GM15510 (cell line): ENCODE results near the gene SPPL2A.

Experiments
- POLR2A ChIP-seq: IDR thresholded peaks from 3 replicates; pipeline ENCODE4 v1.6.1; 2011; ENCODE audit warnings: borderline replicate concordance; ENCODE audit not compliant: insufficient read length; ENCODE audit errors: extremely low read depth

Gene SPPL2A

DNA sequence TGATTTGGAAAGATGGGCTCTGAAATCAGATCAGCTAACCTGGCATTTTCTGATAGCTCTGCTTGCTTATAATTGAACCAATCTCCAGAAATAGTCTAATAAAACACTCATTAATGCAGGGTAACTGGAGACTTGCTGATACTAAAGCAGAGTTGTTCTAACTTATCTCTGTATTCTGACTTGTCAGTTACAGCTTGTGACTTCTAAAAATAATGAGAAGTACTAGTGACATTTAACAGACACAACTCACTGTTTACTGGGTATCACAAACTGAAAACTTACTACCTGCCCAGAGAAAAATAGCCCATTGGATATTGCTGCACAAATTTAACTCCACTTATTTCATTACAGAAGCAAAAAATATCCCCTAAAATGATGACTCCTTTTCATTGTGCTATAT is 54.9 kb downstream of the SPPL2A start:
- TF ChIP-seq POLR2A = no peak

DNA sequence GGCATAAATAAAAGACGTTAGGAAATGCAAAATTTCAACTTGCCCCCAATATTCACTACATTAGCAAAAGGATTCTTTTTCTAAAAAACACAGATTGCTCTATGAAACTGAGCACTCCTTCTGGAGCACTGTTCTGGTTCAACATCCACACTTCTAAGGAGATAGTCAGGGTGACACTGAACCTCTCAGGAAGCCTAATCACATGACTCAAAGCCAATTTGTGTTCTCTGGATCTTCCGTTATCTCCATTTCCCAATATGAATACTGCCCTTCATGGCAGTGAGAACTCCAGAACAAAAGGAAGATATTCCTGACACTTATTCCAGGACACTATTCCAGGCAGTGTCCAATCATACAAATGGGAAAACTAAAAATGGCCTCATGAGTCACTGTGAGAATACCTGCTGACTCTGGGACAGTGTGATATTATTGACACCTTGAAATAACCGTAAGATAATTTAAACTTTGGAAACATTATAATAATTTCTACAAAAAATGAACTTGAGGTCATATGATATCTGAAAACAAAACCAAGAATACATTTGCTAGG is 57.6 kb downstream of the SPPL2A start:
- TF ChIP-seq POLR2A = no peak

DNA sequence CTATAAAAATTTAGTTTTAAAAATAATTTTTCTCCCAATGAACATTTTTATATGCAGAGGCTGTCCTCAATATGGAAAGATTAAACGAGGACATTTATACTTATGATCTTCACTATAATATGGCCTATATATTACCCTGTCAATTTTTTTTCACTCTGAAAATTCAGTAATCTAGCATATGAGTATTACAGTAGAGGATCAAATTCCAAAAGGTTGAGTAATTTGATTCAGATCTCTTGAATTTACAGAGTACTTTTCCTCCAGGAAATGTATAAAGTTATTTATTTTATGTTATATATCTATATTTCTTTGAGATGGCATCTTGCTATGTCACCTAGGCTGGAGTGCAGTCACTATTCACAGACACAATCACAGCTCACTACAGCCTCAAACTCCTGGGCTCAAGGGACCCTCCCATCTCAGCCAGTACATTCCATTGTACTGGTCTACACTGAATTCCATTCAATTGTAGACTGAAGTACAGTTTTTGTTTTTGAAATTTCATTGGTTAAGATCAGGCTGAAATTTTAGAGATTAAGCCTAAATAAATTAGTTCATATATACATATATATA is 62.7 kb downstream of the SPPL2A start:
- no peak for TF ChIP-seq POLR2A

DNA sequence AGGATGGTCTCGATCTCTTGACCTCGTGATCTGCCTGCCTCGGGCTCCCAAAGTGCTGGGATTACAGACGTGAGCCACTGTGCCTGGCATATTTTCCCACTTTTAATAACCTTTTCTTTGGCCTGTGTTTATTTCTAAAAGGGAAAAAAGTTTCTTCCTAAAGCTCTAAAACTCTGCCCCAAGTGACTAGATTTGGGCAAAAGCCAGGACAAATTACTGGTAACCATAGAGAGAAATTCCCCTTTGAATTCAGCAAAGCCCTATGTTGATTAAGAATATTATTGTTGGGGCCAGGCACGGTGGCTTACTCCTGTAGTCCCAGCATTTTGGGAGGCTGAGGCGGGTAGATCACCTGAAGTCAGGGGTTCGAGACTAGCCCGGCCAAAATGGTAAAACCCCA is 67.4 kb downstream of the SPPL2A start:
- no peak for TF ChIP-seq POLR2A

DNA sequence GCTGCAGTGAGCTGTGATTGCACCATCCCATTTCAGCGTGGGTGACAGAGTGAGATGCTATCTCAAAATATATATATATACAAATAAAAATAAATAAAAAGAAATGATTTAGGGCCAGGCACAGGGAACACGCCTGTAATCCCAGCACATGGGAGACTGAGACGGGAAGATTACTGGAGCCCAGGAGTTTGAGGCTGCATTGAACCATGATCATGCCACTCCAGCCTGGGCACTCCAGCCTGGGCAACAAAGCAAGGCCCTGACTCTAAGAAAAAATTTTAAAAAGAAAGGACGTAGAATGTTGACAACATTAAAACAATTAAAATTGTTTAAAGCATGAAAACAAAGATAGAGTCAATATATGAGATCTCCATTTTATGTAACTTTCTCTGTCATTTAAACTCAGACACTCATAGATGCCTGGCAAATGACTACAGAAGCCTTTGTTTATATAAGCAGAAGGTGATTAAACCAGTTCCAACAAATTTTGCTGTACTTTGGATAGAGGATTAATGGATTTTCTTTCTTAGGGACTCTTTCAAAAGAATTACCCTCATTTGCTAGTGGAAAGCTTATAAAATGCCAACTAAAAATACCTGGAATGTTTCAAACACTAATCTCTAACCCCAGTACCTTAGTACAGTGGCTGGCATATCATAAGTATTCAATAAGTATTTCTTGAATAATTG is 68.3 kb downstream of the SPPL2A start:
- no peak for TF ChIP-seq POLR2A

DNA sequence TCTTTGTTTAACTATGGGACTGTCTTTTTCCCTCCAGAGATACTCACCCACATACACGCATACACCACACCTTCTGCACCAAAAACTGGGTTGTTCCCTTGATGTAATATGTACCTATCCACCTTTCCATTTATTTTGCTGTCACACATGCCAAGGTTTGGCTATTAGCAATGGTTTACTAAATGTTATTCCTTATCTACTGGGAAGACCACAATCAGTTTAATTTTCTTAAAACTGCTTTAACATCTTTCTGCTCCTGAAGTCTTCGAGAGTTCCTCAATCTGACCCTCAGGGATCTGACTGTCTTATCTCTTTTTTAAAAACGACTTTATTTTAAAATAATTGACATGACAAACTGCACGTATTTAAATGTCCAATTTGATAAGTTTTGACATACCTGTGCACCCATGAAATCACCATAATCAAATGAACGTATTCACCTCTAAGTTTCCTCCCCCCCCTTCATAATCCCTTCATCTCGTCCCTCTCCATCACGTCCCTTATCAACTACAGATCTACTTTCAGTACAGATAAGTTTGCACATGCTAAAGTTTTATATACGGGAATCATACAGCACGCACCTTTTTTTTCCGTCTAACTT is 78.1 kb downstream of the SPPL2A start:
- TF ChIP-seq POLR2A = no peak

DNA sequence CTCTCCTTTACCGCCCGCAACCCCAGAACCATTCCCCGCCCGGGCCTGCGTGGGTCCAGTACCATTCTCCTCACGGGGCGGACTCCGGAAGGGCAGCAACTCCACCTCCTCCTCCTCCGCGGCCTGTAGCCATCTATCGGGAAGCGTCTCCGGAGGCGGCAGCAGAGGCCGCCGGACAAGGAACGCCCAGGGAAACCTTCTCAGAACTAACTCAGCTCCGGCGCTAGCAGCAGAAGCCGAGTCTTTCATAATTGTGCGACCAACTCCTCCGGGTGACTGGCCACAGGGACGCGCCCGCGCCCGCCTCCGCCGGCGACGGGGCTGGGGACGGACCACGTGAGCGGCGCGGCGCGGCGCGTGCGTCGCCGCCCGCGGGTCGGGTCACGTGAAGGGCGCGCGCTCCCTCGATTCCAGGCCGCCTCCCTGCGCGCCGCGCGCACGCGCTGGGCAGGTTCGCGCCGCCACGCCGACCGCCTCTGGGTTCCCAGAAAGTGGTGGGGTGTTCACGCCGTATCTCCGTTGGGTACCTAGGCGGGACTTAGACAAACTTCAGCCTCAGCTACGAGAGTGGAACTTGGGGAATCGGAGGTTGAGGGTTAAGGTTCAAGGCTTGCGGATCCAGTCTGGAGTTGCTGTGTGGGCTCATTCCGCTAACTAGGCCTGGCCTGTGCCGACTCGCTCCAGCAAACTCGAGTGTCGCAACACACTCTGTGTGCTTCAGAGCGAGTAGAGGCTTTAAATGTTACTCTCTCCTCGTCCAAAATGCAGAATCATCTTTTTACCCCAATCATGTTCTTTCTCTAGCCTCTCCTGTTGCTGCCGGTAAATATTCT is 78.8 kb downstream of the SPPL2A start, which contains the start of gene TRPM7:
Gene TRPM7, minus strand, starts transcription at position 329 of the 833 bp plus-strand sequence. Its CDS starts 264 bp downstream, at position 65.
- TF ChIP-seq POLR2A = peak; percentile 92

DNA sequence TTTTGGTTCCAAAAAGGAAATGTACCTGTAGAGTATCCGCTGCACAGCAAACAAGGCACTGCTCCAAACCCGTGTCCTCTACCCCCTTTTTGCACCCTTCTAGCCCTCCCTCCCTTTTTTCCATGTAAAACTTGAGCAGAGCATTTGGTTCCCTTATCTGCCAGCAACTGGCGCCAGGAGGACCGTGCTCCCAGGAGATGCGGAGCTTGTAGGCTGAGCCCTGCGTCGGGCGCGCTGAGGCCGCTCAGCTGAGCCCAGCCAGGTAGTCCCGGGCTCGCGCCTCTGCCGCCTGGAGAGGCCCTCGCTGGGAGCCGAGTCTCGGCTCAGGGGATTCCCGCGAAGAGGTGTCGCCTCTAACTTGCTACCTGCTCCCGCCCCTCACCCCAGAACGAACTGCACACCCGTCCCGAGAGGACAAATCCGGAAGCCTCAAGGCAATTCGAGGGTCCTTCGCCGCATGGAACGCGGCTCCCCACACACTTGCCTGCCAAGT is 79.5 kb downstream of the SPPL2A start:
- TF ChIP-seq POLR2A = no peak

DNA sequence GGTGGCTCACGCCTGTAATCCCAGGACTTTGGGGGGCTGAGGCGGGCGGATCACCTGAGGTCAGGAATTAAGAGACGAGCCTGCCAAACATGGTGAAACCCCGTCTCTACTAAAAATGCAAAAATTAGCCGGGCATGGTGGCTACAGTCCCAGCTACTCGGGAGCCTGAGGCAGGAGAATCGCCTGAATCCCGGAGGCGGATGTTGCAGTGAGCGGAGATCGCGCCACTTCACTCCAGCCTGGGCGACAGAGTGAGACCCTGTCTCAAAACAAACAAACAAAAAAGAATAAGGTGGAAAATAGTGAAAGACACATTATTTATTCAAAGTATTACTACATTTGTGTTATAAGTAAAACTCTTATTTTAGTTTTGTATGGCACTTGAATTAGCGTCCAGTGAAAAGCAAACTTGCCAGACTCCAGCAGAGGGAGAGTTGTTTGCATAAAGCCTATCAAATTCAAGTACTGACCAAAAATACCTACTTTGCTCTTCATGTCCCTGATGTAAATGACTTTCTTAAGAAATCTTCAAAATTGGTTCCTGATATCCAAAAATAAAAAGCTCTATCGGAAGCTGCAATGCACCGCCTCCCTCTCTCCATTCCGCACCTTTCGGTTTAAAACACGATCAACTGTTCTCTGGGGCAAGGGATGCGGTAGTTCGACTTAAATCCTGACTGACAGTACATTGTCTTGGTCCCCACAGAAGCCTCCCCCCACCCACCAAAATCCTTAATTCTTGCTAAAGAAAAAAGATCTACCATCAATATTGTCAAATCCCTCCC is 80.1 kb downstream of the SPPL2A start:
- no peak for TF ChIP-seq POLR2A

DNA sequence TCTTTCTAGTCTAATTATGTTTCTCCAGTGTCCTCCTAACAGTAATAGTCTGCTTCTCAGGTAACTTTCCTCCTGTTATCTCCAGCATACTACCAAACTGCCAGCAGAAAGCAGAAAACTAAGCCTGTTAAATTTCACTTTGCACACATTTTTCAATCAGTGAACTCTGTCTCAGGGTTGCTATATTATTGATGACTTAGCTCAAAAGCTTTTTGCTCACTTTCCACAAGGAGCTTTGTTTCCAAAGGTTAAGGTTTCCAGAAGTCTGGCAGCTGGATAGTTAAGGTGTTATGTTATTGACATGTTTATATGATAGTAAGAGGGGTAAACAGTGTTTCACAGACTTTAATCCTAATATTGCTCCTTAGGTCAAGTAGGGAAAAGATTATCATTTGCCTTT is 84.0 kb downstream of the SPPL2A start:
- no peak for TF ChIP-seq POLR2A

DNA sequence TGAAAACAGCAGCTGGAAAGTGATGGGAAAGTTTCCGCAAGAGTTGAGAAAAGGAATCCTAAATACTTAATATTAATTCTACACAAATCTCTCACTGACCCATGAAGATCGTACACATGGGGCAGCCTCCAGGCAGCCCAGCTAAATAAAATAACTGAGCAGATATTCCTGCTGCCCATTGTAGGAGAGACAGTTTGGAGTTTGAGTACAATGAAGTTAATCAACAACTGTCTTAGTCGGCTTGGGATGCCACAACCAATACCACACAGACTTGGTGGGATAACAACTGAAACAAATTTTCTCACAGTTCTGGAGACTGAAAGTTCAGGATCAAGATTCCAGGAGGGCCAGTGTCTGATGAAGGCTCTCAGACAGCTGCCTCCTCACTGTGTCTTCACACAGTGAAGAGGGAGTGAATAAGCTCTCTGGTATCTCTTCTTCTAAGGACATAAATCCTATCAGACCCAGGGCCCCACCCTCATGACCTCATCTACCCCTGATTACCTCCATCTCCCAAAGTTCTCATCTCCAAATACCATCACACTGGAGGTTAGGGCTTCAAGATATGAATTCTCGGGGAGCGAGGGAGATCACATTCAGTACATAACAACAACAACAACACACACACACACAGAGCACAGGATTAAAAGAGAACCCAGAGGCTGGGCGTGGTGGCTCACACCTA is 88.6 kb downstream of the SPPL2A start:
- TF ChIP-seq POLR2A = no peak

DNA sequence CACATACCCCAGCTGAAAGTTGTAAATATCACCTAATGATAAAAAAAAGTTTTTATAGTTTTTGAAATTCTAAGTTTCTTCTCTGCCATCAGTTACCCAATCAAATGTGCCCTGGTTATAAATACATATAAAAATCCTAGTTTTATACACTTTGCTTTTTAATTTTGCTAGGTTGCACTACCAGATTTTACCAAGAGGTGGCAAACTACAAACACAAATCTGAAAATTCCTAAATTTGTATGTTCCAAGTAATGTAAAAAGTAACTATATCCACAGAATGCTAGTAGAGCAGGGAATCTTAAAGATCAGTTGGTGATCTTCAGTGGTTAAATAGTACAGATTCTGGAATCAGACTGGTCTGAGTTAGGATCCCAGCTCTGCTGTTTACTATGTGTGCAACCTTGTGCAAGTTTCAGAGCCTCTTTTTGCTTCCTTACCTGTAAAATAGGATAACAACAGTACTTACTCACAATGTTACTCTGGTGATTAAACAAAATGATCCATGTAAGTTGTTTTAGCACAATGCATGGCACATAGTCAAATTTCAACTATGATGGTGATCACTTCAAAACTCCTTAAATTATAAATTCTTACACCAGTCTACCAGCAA is 89.9 kb downstream of the SPPL2A start:
- TF ChIP-seq POLR2A = no peak

DNA sequence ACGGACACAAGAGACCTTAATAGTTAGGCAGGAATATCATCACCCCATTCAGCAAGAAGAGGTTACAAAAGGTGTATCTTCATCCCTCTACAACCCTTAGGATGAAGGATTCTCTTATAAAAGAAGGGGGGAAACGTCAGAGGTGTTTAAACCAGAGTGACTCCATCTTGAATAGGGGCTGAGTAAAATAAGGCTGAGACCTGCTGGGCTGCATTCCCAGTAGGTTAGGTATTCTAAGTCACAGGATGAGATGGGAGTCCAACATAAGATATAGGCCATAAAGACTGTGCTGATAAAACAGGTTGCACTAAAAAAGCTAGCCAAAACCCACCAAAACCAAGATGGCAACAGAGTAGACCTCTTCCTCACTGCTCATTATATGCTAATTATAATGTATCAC is 95.4 kb downstream of the SPPL2A start:
- TF ChIP-seq POLR2A = no peak

DNA sequence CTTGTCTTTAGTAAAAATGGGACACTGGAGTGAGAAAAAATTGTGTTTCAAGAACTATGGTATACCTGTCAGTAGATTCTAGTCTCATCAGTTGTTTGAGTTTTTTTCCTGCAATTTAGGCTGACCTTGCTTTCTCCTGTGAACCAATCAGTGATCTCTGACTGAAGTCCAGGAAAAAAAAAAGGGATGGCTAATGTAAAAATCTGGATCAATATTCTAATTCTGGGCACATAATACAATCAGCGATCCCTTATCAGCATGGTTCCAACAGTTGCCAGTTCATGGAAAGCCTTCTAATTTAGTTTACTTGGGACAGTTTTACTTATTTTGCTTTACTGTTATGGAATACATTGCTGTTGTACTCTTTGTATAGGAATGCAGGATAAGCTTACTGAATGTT is 95.9 kb downstream of the SPPL2A start:
- no peak for TF ChIP-seq POLR2A

DNA sequence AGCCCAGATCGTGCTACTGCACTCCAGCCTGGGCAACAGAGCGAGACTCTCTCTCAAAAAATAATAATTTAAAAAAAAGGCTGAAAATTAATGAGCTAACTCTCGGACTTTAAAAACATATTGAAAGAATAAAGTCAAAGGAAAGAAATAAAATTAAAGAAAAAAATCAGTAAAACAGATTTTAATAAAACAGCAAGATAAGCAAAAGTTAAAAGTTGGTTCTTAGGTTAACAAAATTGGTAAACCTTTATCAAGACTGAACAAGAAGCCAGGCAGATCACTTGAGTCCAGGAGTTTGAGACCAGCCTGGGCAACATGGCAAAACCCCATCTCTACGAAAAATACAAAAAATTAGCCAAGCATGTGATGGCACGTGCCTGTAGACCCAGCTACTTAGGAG is 99.6 kb downstream of the SPPL2A start:
- no peak for TF ChIP-seq POLR2A
